Measurements from ENCODE around the gene GCGR. TPM values are rescaled to one million over a fixed set of nuclear protein-coding genes. Genes with fewer than 3 reads are reported as not detected.

Gene GCGR
- total RNA-seq, 4 donors from 2014 or later: 1.8 to 14.7 (median 8.1) TPM

GRCh38 chr17:81801327-81801726 lies 2.6 kb upstream of the GCGR start:
- Histone ChIP-seq H3K27ac (no peak overlapping the region), H3K4me3 (no peak overlapping the region), H3K4me1 (peaks cover 0 to 23% (median 2%) of the 10 kb centered on the region in 4 donors), H3K36me3 (no peaks in the 10 kb centered on the region), H3K27me3 (peaks cover 3 to 61% of the 10 kb centered on the region in 2 donors), H3K9me3 (peaks cover 0 to 12% (median 0%) of the 10 kb centered on the region in 4 donors)
- no peak for TF ChIP-seq EP300 (IDR thresholded peaks at IDR 0.05)
- no peak for TF ChIP-seq CTCF (IDR thresholded peaks at IDR 0.05)
- TF ChIP-seq POLR2A (IDR thresholded peaks at IDR 0.05): no peak
- WGBS, 2 donors: 86 to 88% methylated on average over 9 of the region's 9 CpGs
- DNase-seq (ENCODE audit: low spot score in 2 of 2): no peak

GRCh38 chr17:81802048-81802758 lies 1.7 kb upstream of the GCGR start:
- peaks cover 3 to 70% of the 10 kb centered on the region in 2 donors for H3K27me3 ChIP-seq
- no peaks in the 10 kb centered on the region for H3K36me3 ChIP-seq
- DNase-seq (ENCODE audit: low spot score in 2 of 2): no peak
- peaks cover 0 to 12% (median 0%) of the 10 kb centered on the region in 4 donors for H3K9me3 ChIP-seq
- TF ChIP-seq CTCF (IDR thresholded peaks at IDR 0.05) (no peak), EP300 (IDR thresholded peaks at IDR 0.05) (no peak), POLR2A (IDR thresholded peaks at IDR 0.05) (no peak)
- 77 to 84% methylated on average over 9 of the region's 9 CpGs for WGBS, 2 donors
- no peak overlapping the region for H3K4me3 ChIP-seq
- H3K4me1 ChIP-seq: peaks cover 0 to 23% (median 2%) of the 10 kb centered on the region in 4 donors
- no peak overlapping the region for H3K27ac ChIP-seq

- no peaks in the 10 kb centered on the region for H3K36me3 ChIP-seq
- H3K27me3 ChIP-seq: peaks cover 3 to 78% of the 10 kb centered on the region in 2 donors
- no peak for DNase-seq (ENCODE audit: low spot score in 2 of 2)
- H3K9me3 ChIP-seq: peaks cover 0 to 12% (median 0%) of the 10 kb centered on the region in 4 donors
- 32 to 35% methylated on average over 18 to 26 of the region's 26 CpGs for WGBS, 2 donors
- peaks cover 0 to 23% (median 2%) of the 10 kb centered on the region in 4 donors for H3K4me1 ChIP-seq
- no peak overlapping the region for H3K27ac ChIP-seq
- no peak for TF ChIP-seq CTCF (IDR thresholded peaks at IDR 0.05)
- TF ChIP-seq EP300 (IDR thresholded peaks at IDR 0.05): no peak
- TF ChIP-seq POLR2A (IDR thresholded peaks at IDR 0.05): no peak
- peak overlapping the region in 1 of 4 donors; percentile 30 for H3K4me3 ChIP-seq
These were observed 900 bp upstream of the GCGR start for GRCh38 chr17:81802856-81803643.

- TF ChIP-seq POLR2A (IDR thresholded peaks at IDR 0.05) (no peak), EP300 (IDR thresholded peaks at IDR 0.05) (no peak), CTCF (IDR thresholded peaks at IDR 0.05) (no peak)
- Histone ChIP-seq H3K4me3 (peak overlapping the region in 2 of 4 donors; percentile 5 to 30), H3K27ac (no peak overlapping the region), H3K36me3 (no peaks in the 10 kb centered on the region), H3K9me3 (peaks cover 0 to 9% (median 0%) of the 10 kb centered on the region in 4 donors), H3K4me1 (peaks cover 0 to 23% (median 2%) of the 10 kb centered on the region in 4 donors), H3K27me3 (peaks cover 3 to 90% of the 10 kb centered on the region in 2 donors)
- no peak for DNase-seq (ENCODE audit: low spot score in 2 of 2)
- WGBS, 2 donors: 4 to 9% methylated on average over 19 to 51 of the region's 65 CpGs
These were observed 829 bp downstream of the GCGR start for GRCh38 chr17:81804559-81805399.

Data from tibial nerve (tissue), 4 donors.